ENCODE results near the gene ADH6. TPM values are rescaled to one million over a fixed set of nuclear protein-coding genes. Genes with fewer than 3 reads are reported as not detected.
"Not testable (repeated sequence)": the region's sequence is repeated elsewhere in the genome, so short reads cannot be mapped to it uniquely, and the experiment has no call there.

ADH6 gene
- total RNA-seq, 2 donors from 2014 or later: not detected

DNA sequence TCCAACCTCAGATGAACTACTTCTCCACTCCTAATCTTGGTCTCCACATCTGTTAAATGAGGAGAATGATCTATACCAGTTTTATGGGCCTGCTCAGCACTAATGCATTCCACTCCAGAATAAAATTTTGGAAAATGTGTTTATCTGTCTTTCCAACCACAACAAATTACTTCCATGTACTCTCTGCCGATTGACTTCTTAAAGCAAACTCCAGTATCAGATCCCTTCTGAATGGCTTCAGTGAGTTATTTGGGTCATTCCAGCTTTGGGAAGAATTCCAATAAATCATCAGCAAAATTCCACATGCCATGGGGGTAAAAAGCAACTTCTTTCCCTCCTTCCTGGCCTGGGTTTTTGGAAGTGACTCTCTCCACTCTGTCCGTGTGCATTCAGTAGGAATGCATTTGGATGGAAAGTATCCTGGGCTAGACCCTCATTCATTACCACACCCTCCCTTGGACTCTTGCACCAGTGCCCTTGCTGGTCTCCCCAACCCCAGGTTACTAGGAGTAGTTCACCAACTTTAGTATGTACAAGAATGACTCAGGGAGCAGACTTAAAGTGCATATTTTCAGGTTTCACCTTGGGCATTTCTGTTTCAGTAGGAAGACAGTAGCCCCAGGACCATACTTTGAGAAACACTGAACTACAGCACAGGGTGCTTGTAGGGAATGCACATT lies 15.4 kb upstream of the ADH6 start:
- DNase-seq (ENCODE audit: low spot score): no peak
- TF ChIP-seq POLR2AphosphoS5 (IDR thresholded peaks at IDR 0.05) (no peak), POLR2A (IDR thresholded peaks at IDR 0.05) (no peak)

DNA sequence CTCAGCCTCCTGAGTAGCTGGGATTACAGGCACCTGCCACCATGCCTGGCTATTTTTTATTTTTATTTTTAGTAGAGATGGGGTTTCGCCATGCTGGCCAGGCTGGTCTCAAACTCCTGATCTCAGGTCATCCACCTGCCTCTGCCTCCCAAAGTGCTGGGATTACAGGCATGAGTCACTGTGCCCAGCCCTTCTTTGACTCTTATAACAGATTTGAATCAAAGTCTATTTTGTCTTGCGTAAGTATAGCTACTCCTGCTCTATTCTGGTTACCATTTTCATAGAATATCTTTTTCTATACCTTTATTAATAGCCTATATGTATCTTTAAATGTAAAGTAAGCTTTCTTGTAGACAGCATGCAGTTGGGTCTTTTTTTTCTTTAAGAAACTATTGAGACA lies 14.4 kb upstream of the ADH6 start:
- H3K4me1 ChIP-seq (replicated peaks); DNase-seq (ENCODE audit: low spot score); H3K4me3 ChIP-seq; H3K27ac ChIP-seq; intact Hi-C loops (cut with DNase I); H3K36me3 ChIP-seq; H3K27me3 ChIP-seq (replicated peaks; ENCODE audit: insufficient read depth); H3K9me3 ChIP-seq: not testable (repeated sequence)
- WGBS: 93% methylated on average over 2 of the region's 2 CpGs

More for the DNA sequence above, 15.4 kb upstream of the ADH6 start:
- Histone ChIP-seq H3K27me3 (replicated peaks; ENCODE audit: insufficient read depth) (no peaks in the 10 kb centered on the region), H3K27ac (no peak overlapping the region), H3K4me1 (replicated peaks) (no peaks in the 10 kb centered on the region), H3K4me3 (no peak overlapping the region), H3K36me3 (no peaks in the 10 kb centered on the region), H3K9me3 (no peaks in the 10 kb centered on the region)
- WGBS: 55% methylated on average over 2 of the region's 2 CpGs
- intact Hi-C loops (cut with DNase I): no loop called here

DNA sequence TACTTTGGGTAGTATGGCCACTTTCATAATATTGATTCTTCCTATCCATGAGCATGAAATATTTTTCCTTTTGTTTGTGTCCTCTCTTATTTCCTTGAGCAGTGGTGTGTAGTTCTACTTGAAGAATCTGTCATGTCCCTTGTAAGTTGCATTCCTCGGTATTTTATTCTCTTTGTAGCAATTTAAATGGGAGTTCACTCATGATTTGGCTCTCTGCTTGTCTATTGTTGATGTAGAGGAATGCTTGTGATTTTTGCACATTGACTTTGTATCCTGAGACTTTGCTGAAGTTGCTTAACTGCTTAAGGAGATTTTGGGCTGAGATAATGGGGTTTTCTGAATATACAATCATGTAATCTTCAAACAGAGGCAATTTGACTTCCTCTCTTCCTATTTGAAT lies 9.7 kb upstream of the ADH6 start:
- 0% methylated on average over 1 of the region's 1 CpG for WGBS
- intact Hi-C loops (cut with DNase I); DNase-seq (ENCODE audit: low spot score); H3K27me3 ChIP-seq (replicated peaks; ENCODE audit: insufficient read depth); H3K9me3 ChIP-seq; H3K27ac ChIP-seq; H3K4me3 ChIP-seq; H3K36me3 ChIP-seq; H3K4me1 ChIP-seq (replicated peaks): not testable (repeated sequence)

DNA sequence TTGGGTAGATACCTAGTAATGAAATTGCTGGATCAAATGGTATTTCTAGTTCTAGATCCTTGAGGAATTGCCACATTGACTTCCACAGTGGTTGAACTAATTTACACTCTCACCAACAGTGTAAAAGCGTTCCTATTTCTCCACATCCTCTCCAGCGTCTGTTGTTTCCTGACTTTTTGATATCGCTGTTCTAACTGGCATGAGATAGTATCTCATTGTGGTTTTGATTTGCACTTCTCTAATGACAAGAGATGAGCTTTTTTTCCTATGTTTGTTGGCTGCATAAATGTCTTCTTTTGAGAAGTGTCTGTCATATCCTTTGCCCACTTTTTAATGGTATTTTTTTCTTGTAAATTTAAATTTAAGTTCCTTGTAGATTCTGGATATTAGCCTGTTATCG lies 8.6 kb upstream of the ADH6 start:
- H3K4me1 ChIP-seq (replicated peaks); H3K27me3 ChIP-seq (replicated peaks; ENCODE audit: insufficient read depth); DNase-seq (ENCODE audit: low spot score); H3K4me3 ChIP-seq; H3K9me3 ChIP-seq; intact Hi-C loops (cut with DNase I); H3K27ac ChIP-seq; H3K36me3 ChIP-seq: not testable (repeated sequence)
- WGBS: 93% methylated on average over 4 of the region's 4 CpGs

DNA sequence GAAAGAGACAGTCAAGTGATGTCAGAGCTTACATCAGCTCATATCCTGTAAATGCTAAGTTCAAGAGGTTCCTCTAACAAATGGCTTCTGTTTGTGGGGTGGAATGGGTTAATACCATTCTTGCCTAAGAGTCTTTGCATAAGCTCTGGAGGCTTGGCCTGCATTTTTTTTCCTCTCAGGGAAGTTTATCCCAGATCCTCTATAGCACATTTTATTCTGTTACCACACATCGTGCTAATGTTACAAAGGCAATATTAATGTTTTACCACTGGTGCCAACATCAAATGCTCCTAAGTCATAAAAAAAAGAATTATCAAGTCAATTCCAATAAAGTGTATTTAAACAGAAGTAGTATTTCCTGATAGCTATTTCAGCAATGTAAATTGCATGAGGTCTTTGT lies 2.9 kb upstream of the ADH6 start:
- Histone ChIP-seq H3K27ac (no peak overlapping the region), H3K27me3 (replicated peaks; ENCODE audit: insufficient read depth) (no peaks in the 10 kb centered on the region), H3K4me3 (no peak overlapping the region), H3K4me1 (replicated peaks) (peaks cover 5% of the 10 kb centered on the region), H3K36me3 (no peaks in the 10 kb centered on the region), H3K9me3 (no peaks in the 10 kb centered on the region)
- intact Hi-C loops (cut with DNase I): no loop called here
- 3% methylated on average over 1 of the region's 1 CpG for WGBS
- no peak for DNase-seq (ENCODE audit: low spot score)
- TF ChIP-seq POLR2AphosphoS5 (IDR thresholded peaks at IDR 0.05): peak; percentile 60
- TF ChIP-seq, protein P1, sequence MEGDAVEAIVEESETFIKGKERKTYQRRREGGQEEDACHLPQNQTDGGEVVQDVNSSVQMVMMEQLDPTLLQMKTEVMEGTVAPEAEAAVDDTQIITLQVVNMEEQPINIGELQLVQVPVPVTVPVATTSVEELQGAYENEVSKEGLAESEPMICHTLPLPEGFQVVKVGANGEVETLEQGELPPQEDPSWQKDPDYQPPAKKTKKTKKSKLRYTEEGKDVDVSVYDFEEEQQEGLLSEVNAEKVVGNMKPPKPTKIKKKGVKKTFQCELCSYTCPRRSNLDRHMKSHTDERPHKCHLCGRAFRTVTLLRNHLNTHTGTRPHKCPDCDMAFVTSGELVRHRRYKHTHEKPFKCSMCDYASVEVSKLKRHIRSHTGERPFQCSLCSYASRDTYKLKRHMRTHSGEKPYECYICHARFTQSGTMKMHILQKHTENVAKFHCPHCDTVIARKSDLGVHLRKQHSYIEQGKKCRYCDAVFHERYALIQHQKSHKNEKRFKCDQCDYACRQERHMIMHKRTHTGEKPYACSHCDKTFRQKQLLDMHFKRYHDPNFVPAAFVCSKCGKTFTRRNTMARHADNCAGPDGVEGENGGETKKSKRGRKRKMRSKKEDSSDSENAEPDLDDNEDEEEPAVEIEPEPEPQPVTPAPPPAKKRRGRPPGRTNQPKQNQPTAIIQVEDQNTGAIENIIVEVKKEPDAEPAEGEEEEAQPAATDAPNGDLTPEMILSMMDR (IDR thresholded peaks at IDR 0.05): no peak

DNA sequence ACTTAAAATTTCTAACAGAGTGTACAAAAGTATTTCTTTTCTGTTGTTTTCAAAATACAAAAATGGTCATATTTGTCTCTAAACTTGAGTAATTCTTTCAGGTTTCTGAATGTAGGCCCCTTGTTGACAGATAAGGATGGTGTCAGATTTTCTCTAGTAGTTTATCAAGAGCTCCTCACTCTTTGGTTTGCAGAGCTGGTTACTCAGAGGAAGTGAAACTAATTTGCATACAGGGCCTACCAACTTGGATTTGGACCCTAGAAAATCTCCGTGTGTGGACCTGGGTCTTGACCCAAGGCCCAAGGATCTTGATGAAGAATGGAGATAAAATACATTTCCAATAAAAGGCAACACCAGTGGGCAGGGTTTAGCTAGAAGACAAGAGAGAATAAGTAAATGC lies 433 bp upstream of the ADH6 start:
- Histone ChIP-seq H3K4me3 (no peak overlapping the region), H3K4me1 (replicated peaks) (peaks cover 5% of the 10 kb centered on the region), H3K27me3 (replicated peaks; ENCODE audit: insufficient read depth) (no peaks in the 10 kb centered on the region), H3K36me3 (no peaks in the 10 kb centered on the region), H3K9me3 (no peaks in the 10 kb centered on the region), H3K27ac (no peak overlapping the region)
- WGBS: 67% methylated on average over 1 of the region's 1 CpG
- TF ChIP-seq, protein P1 (IDR thresholded peaks at IDR 0.05): no peak
- TF ChIP-seq POLR2AphosphoS5 (IDR thresholded peaks at IDR 0.05) (no peak), POLR2A (IDR thresholded peaks at IDR 0.05) (no peak)
- no peak for DNase-seq (ENCODE audit: low spot score)
- intact Hi-C loops (cut with DNase I): no loop called here

DNA sequence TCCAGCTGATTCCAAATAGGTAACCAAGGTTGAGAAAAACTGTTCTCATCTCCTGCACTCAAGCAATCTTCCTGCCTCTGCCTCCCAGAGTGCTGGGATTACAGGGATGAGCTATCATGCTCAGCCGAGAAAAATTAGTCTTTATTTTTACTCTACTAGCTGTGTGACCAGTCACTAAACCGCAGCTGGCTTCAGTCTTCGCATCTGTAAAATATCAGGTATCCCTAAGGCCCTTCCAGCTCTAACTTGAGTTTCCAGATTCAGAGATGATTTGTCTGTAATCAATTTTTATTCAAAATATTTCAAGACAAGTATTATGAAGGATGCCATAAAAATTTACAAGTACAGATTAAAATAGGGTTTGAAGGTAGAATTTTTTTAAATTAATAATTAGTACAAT lies 3.5 kb downstream of the ADH6 start:
- no peak for DNase-seq (ENCODE audit: low spot score)
- no peak overlapping the region for H3K4me3 ChIP-seq
- H3K36me3 ChIP-seq: no peaks in the 10 kb centered on the region
- no peak overlapping the region for H3K27ac ChIP-seq
- H3K4me1 ChIP-seq (replicated peaks): no peaks in the 10 kb centered on the region
- no peak for TF ChIP-seq POLR2A (IDR thresholded peaks at IDR 0.05)
- no peak for TF ChIP-seq POLR2AphosphoS5 (IDR thresholded peaks at IDR 0.05)
- TF ChIP-seq, protein P1 (IDR thresholded peaks at IDR 0.05): no peak
- H3K9me3 ChIP-seq: no peaks in the 10 kb centered on the region
- intact Hi-C loops (cut with DNase I): no loop called here
- WGBS: 87% methylated on average over 3 of the region's 3 CpGs
- H3K27me3 ChIP-seq (replicated peaks; ENCODE audit: insufficient read depth): no peaks in the 10 kb centered on the region

Data from prostate gland (tissue), 2 donors.